Prostate gland (tissue), 2 donors: ENCODE data around the gene RIT2. TPM values are rescaled to one million over a fixed set of nuclear protein-coding genes. Genes with fewer than 3 reads are reported as not detected.

Experiments used
- DNase-seq: peaks from one replicate; pipeline ENCODE4 v3.0.0-alpha.2; 2019; ENCODE audit warnings: low spot score
- H3K27ac ChIP-seq, 2 donors: fragments of 200-600 bp; sonication (generic); 2 replicates each; pipeline ENCODE4 v1.5.1; 2017 to 2019
- H3K27me3 ChIP-seq: fragments of 200-600 bp; sonication (generic); replicated peaks from 2 replicates; pipeline ENCODE4 v1.5.1; 2019; ENCODE audit not compliant: insufficient read depth
- H3K36me3 ChIP-seq, 2 donors: fragments of 200-600 bp; sonication (generic); 1 replicate in 1 of 2; 2 replicates in 1 of 2; pipeline versions ENCODE4 v1.5.1 to v1.8.1; 2017 to 2019
- H3K4me1 ChIP-seq: fragments of 200-600 bp; sonication (generic); replicated peaks from 2 replicates; pipeline ENCODE4 v1.5.1; 2019
- H3K4me3 ChIP-seq, 2 donors: fragments of 200-600 bp; sonication (generic); 2 replicates each; pipeline ENCODE4 v1.5.1; 2017 to 2019
- H3K9me3 ChIP-seq: fragments of 200-600 bp; sonication (generic); 2 replicates; pipeline ENCODE4 v1.5.1; 2017
- CTCF ChIP-seq, 4 experiments: fragments of 200-600 bp in 2 of 4; fragments of 450-650 bp in 2 of 4; sonication (generic) in 2 of 4; IDR thresholded peaks; 1 replicate in 3 of 4; 2 replicates in 1 of 4; pipeline ENCODE4 v1.5.1; 2016 to 2019; ENCODE audit warnings: antibody characterized with exemption in 4 of 4, mild to moderate bottlenecking in 2 of 4, moderate library complexity in 2 of 4
- POLR2A ChIP-seq: fragments of 450-650 bp; IDR thresholded peaks from one replicate; pipeline ENCODE4 v1.6.1; 2016; ENCODE audit warnings: antibody characterized with exemption, mild to moderate bottlenecking
- POLR2AphosphoS5 ChIP-seq: sonication (generic); formaldehyde crosslinking; IDR thresholded peaks from one replicate; pipeline ENCODE4 v1.6.1; 2017; ENCODE audit warnings: antibody characterized with exemption
- WGBS: methylation state at CpG from one replicate; pipeline ENCODE4 v1.1.5; 2018; 5-methylcytosine and 5-hydroxymethylcytosine counted together
- intact Hi-C: fragments of 100-400 bp; cut with DNase I; formaldehyde crosslinking; loops from one replicate; pipeline ENCODE4 v1.14.2; 2022
- total RNA-seq, 2 donors: library from RNA; depleted of rRNA; stranded (reverse); fragments of >200 nt; gene quantifications; one replicate each; pipeline ENCODE4 v1.1.0, GENCODE V29; 2016

RIT2 gene
- total RNA-seq: not detected

GRCh38 chr18:43115076-43115921 lies at the start of gene RIT2:
Gene RIT2 (minus strand): TSS chr18:43115685.
- H3K4me1 ChIP-seq: no peaks in the 10 kb centered on the region
- no peak for DNase-seq
- no peak within 1 kb of the TSS for H3K27ac ChIP-seq
- no peaks in the 10 kb centered on the region for H3K27me3 ChIP-seq
- 55% methylated on average over 18 of the region's 18 CpGs for WGBS
- intact Hi-C loops: no loop called here
- H3K4me3 ChIP-seq: no peak within 1 kb of the TSS
- no peaks in the 10 kb centered on the region for H3K9me3 ChIP-seq
- no peaks in the 10 kb centered on the region for H3K36me3 ChIP-seq
- TF ChIP-seq POLR2AphosphoS5 (no peak), CTCF (IDR thresholded peaks at IDR 0.05) (no peak), POLR2A (no peak)

- intact Hi-C loops: no loop called here
- Histone ChIP-seq H3K9me3 (no peaks in the 10 kb centered on the region), H3K4me3 (no peak overlapping the region), H3K27ac (no peak overlapping the region), H3K4me1 (no peaks in the 10 kb centered on the region), H3K36me3 (no peaks in the 10 kb centered on the region), H3K27me3 (no peaks in the 10 kb centered on the region)
- WGBS: 82% methylated on average over 1 of the region's 1 CpG
- TF ChIP-seq POLR2AphosphoS5 (no peak), POLR2A (no peak), CTCF (IDR thresholded peaks at IDR 0.05) (no peak)
- no peak for DNase-seq
Observed at GRCh38 chr18:43161528-43161927, 46.0 kb upstream of the RIT2 start.

GRCh38 chr18:43160509-43160908 lies 45.0 kb upstream of the RIT2 start:
- 56% methylated on average over 1 of the region's 1 CpG for WGBS

GRCh38 chr18:43159926-43160325 lies 44.4 kb upstream of the RIT2 start:
- H3K9me3 ChIP-seq: no peaks in the 10 kb centered on the region
- H3K4me1 ChIP-seq: no peaks in the 10 kb centered on the region
- no peaks in the 10 kb centered on the region for H3K27me3 ChIP-seq
- H3K27ac ChIP-seq: no peak overlapping the region
- TF ChIP-seq POLR2A: no peak
- TF ChIP-seq POLR2AphosphoS5: no peak
- TF ChIP-seq CTCF (IDR thresholded peaks at IDR 0.05): no peak
- no peak for DNase-seq
- no peaks in the 10 kb centered on the region for H3K36me3 ChIP-seq
- intact Hi-C loops: no loop called here
- no peak overlapping the region for H3K4me3 ChIP-seq

More at GRCh38 chr18:43160509-43160908, 45.0 kb upstream of the RIT2 start:
- H3K9me3 ChIP-seq: no peaks in the 10 kb centered on the region
- no peak overlapping the region for H3K27ac ChIP-seq
- no peaks in the 10 kb centered on the region for H3K27me3 ChIP-seq
- intact Hi-C loops: no loop called here
- no peak for DNase-seq
- H3K4me3 ChIP-seq: no peak overlapping the region
- TF ChIP-seq POLR2A (no peak), POLR2AphosphoS5 (no peak), CTCF (IDR thresholded peaks at IDR 0.05) (no peak)
- no peaks in the 10 kb centered on the region for H3K36me3 ChIP-seq
- H3K4me1 ChIP-seq: no peaks in the 10 kb centered on the region
